Stimulated activated CD8-positive, alpha-beta memory T cell treated with anti-CD3 and anti-CD28 coated beads, Interleukin-4, amount 100 ng/mL, for 48 hours (primary cell): ENCODE results near the gene IFITM5.
"Not testable (repeated sequence)": the region's sequence is repeated elsewhere in the genome, so short reads cannot be mapped to it uniquely, and the experiment has no call there.

Source experiments
- DNase-seq: peaks from one replicate; pipeline ENCODE4 v3.0.0-alpha.2; 2020

Gene IFITM5

GRCh38 chr11:311013-311748, 11.9 kb upstream of the IFITM5 start:
- DNase-seq = not testable (repeated sequence)

- DNase-seq = not testable (repeated sequence)
Observed at GRCh38 chr11:309979-310572, 10.8 kb upstream of the IFITM5 start.

- not testable (repeated sequence) for DNase-seq
Observed at GRCh38 chr11:308740-309665, 9.7 kb upstream of the IFITM5 start.

GRCh38 chr11:307766-308708, 8.7 kb upstream of the IFITM5 start, which contains the start of gene IFITM2:
IFITM2 (plus strand) TSS chr11:307816; CDS start chr11:308193, 377 bp downstream.
- DNase-seq = peak; percentile 70

GRCh38 chr11:306645-307371, 7.5 kb upstream of the IFITM5 start:
- no peak for DNase-seq

- no peak for DNase-seq
Observed at GRCh38 chr11:305844-306211, 6.5 kb upstream of the IFITM5 start.

- peak; percentile 69 for DNase-seq
Observed at GRCh38 chr11:304915-305843, 5.9 kb upstream of the IFITM5 start.

- no peak for DNase-seq
Observed at GRCh38 chr11:304061-304506, 4.8 kb upstream of the IFITM5 start.

- DNase-seq = no peak
Observed at GRCh38 chr11:303363-303762, 4.0 kb upstream of the IFITM5 start.

- no peak for DNase-seq
Observed at GRCh38 chr11:299951-300735, 817 bp upstream of the IFITM5 start.

- no peak for DNase-seq
Observed at GRCh38 chr11:298406-299065, 790 bp downstream of the IFITM5 start.

DNA sequence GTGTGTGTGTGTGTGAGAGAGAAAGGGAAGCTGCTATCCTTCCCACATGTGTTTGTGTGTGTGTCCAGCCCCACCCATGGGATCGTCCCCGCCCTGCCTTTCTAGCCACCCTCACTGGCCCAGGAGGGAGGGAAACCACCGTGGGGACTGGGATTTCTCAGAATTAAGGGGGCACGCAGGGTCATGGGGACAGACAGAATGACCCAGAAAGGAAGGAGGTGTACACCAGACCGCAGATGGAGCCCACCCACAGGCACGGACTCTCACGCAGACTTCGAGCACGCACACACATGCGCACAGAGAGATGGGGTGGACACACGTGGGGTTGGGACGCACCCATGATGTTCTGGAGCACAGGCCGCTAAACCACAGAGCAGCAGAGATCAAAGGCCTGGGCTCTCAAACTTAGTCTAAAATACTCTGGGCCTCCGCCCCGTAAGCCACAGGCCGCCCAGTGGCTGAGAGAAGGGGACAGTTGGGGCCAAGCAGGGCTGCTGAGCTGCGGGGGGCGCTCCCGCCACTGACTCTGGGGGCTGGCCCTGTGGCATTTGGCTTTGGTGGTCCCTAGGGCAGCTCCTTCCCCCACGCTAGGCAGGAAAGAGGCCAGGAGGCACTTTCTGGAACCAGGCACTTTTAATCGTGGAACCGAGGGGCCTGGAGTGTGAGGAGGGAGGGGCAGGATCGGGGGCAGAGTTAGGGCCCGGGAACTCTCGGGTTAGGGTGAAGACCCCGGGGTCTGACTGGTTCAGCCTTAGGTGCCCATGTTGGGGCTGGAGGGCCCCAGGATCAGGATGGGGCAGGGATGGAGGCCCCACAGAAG, 1.5 kb downstream of the IFITM5 start:
- DNase-seq = peak; percentile 68

- no peak for DNase-seq
Observed at GRCh38 chr11:297051-297585, 2.2 kb downstream of the IFITM5 start.

DNA sequence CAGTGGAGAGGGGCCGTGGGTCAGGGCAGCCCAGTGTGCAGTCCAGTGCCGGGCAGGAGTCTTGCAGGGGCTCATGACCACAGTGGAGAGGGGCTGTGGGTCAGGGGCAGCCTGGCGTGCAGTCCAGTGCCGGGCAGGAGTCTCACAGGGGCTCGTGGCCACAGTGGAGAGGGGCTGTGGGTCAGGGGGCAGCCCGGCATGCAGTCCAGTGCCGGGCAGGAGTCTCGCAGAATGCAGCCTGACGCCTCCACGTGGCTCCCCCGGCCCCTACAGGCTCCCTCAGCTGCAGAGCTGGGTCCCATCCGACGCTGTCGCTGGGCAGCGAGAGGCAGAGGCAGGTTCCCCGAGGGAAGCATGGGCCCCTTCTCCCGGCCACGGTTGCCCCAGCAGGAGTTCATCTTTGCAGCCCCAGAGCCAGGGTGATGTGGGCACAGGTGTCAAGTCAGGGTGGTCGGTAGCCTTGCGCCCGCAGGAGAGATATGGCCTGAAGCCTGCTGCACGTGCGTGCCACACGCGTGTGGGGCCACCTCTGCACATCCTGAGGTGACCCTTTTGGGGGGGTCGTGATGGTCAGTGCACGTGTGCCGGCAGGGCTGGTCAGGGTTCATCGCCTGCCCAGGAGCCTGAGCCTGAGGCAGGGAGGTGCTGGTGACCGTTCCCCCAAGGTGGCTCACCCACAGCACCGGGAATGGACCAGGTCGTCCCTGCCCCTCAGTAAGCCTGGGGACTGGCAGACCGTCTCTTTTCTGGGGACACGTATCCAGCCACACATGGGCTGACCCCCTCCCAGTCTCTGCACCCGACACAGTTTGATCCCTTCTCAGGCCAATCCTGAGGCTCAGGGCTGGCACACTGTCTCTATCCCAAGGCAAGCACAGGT, 2.9 kb downstream of the IFITM5 start:
- no peak for DNase-seq

DNA sequence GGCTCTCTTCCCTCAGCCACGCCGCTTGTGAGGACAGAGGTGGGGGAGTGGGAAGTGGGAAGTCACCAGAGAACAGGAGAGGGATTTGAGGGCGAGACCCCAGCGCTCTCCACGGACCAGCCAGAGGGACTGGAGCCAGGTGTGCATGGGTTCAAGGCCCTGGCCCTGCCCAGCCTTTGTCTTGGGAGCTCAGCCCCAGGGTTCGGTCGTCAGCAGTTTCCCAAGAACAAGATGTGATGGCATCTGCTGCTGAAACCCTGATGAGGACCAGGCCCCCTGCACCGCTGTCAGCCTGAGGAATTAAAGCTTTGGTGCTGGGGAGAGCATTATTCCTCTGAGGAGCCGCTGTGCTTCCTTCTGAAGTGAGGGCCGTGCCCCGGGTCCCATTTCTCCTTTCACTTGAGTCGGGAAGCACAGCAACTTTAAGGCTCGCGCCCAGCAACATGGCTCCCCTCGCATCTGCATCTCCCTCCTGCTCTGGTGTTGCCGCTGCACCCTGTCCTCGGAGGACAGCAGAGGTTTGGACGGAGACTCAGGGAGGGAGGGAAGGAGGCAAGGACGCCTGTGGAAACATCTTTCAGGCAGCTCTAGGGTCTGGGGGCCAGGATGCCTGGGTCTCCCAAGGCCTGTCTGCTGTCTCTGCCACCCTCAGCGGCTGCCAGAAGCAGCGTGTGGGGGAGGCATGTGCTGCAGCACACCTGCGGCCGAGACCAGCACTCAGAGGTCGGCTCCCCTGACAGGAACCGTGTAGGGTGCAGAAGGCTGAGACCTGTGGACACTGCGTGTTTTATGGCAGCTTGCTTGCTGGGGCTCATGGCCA, 3.8 kb downstream of the IFITM5 start:
- DNase-seq = no peak

- DNase-seq = no peak
Observed at GRCh38 chr11:294780-295179, 4.5 kb downstream of the IFITM5 start.
